ENCODE data around the gene ARHGEF11. TPM values are rescaled to one million over a fixed set of nuclear protein-coding genes. Genes with fewer than 3 reads are reported as not detected.

The ARHGEF11 gene
- total and polyA plus RNA-seq, 2 donors = 4.5 to 5.5 TPM

DNA sequence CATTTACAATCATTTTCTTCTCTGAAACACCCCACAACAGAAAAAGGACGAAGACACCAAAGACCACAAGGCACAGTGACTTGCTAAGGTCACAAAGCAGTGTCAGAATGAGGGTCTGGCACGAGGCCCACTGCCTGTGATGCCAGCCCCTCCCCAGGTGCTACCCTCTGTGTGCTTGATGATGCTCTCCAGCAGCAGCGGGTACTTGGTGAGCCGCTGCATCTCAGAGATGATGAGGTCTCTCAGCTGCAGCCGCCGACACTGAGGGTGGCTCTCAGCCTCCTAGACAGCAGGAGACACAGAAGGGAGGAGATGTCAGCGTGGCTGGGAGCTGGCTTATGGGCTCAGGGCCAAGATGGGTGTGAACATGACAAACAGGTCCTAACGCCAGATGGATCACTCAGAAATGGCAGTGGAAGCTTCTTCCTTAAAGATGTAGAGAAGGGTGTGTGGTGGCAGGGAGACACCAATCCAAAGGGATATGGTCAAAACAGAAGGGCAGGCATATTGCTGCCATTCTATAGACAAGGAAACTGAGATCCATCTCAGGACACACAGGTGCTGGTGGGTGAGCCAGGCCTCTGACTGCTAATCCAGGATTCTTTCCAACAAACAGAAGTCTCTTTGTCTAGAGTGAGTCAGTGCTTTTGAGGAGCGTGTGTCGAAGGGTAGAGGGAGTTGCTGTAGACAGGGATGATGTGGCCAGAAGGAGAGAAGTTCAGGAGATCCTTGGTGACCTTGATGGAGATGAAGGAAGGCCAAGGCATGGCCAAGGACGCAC lies 99.5 kb downstream of the ARHGEF11 start:
- 91% methylated on average over 11 of the region's 11 CpGs for WGBS
- H3K27me3 ChIP-seq (ENCODE audit: control insufficient read depth in 2 of 2, insufficient read depth in 1 of 2, low read length in 1 of 2) = no peaks in the 10 kb centered on the region

DNA sequence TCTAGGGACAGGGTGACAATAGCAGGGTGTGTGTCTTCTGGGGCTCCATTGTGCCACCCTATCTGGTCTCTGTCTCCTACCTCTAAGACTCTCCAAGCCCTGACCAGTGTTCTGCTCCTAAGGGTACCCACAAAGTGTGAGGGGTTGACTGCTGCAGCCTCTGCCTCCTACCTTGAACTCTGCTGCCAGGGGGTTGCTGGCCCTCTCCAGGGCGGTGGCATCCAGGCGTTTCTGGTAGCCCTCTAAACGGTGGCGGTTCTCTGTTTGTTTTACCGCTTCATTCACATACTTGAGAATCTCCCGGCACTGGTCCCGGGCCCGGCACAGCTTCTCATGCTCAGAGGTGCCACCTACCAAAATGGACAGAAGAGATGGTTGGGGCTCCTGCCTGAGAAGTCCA lies 100.7 kb downstream of the ARHGEF11 start:
- WGBS = 96% methylated on average over 8 of the region's 8 CpGs
- DNase-seq (ENCODE audit: low read depth in 6 of 9, low spot score in 9 of 9) = no peak
- Histone ChIP-seq H3K27me3 (ENCODE audit: control insufficient read depth in 2 of 2, insufficient read depth in 1 of 2, low read length in 1 of 2) (no peaks in the 10 kb centered on the region), H3K4me1 (ENCODE audit: control insufficient read depth in 2 of 2, insufficient read depth in 2 of 2, low read length in 2 of 2) (no peaks in the 10 kb centered on the region), H3K36me3 (ENCODE audit: control insufficient read depth in 2 of 2, insufficient read depth in 2 of 2, low read length in 1 of 2) (peaks cover 0 to 2% of the 10 kb centered on the region in 2 donors), H3K9me3 (ENCODE audit: control insufficient read depth in 2 of 2, insufficient read depth in 1 of 2, low read length in 1 of 2) (no peaks in the 10 kb centered on the region), H3K4me3 (ENCODE audit: low read length in 2 of 2) (no peak overlapping the region), H3K27ac (ENCODE audit: low read depth in 1 of 2, low read length in 1 of 2) (no peak overlapping the region)

More for the DNA sequence above, 99.5 kb downstream of the ARHGEF11 start:
- DNase-seq (ENCODE audit: low read depth in 6 of 9, low spot score in 9 of 9) = no peak
- Histone ChIP-seq H3K27ac (ENCODE audit: low read depth in 1 of 2, low read length in 1 of 2) (no peak overlapping the region), H3K9me3 (ENCODE audit: control insufficient read depth in 2 of 2, insufficient read depth in 1 of 2, low read length in 1 of 2) (no peaks in the 10 kb centered on the region), H3K4me3 (ENCODE audit: low read length in 2 of 2) (no peak overlapping the region), H3K36me3 (ENCODE audit: control insufficient read depth in 2 of 2, insufficient read depth in 2 of 2, low read length in 1 of 2) (peaks cover 0 to 2% of the 10 kb centered on the region in 2 donors), H3K4me1 (ENCODE audit: control insufficient read depth in 2 of 2, insufficient read depth in 2 of 2, low read length in 2 of 2) (no peaks in the 10 kb centered on the region)

DNA sequence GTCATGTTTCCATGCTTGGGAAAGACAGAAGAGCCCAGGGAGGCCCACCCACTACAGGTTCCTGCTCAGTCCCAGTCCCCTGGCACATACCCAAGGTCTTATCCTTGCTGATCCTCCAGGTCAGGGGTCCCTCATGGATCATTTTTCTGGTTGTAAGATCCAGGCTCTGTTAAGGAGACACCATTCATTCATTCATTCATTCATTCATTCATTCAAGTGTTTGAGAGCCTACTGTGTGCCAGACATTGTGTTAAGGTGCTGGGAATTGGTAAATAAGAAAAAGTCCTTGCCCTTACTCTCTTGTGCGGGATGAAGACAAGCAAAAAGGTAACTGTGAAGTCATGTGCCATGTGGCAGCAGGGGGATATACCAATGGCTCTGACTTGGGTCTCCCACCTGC lies 101.3 kb downstream of the ARHGEF11 start:
- 98% methylated on average over 1 of the region's 1 CpG for WGBS
- Histone ChIP-seq H3K27me3 (ENCODE audit: control insufficient read depth in 2 of 2, insufficient read depth in 1 of 2, low read length in 1 of 2) (no peaks in the 10 kb centered on the region), H3K36me3 (ENCODE audit: control insufficient read depth in 2 of 2, insufficient read depth in 2 of 2, low read length in 1 of 2) (peaks cover 0 to 2% of the 10 kb centered on the region in 2 donors), H3K4me1 (ENCODE audit: control insufficient read depth in 2 of 2, insufficient read depth in 2 of 2, low read length in 2 of 2) (no peaks in the 10 kb centered on the region), H3K4me3 (ENCODE audit: low read length in 2 of 2) (no peak overlapping the region), H3K27ac (ENCODE audit: low read depth in 1 of 2, low read length in 1 of 2) (no peak overlapping the region), H3K9me3 (ENCODE audit: control insufficient read depth in 2 of 2, insufficient read depth in 1 of 2, low read length in 1 of 2) (no peaks in the 10 kb centered on the region)
- DNase-seq (ENCODE audit: low read depth in 6 of 9, low spot score in 9 of 9) = no peak

DNA sequence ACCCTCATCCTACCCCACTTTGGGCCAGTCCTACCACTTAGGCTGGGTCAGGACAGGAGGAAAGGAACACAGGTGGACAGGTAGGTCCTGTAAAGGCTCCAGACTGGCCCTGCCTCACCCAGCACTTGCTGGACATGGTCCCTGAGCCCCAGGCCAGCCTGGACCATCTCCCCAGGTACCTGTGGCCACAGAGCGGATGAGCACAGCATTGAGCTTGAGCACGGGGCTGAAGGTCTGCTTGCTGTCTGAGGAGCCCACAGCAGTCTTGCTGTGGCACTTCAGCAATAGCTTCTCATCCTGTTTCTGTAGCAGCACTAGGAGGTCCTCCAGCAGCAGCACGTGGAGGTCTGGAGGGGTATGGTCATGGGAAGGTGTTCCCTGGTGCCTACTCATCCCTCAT lies 101.8 kb downstream of the ARHGEF11 start:
- no peaks in the 10 kb centered on the region for H3K27me3 ChIP-seq (ENCODE audit: control insufficient read depth in 2 of 2, insufficient read depth in 1 of 2, low read length in 1 of 2)
- H3K4me1 ChIP-seq (ENCODE audit: control insufficient read depth in 2 of 2, insufficient read depth in 2 of 2, low read length in 2 of 2) = no peaks in the 10 kb centered on the region
- 92% methylated on average over 3 of the region's 3 CpGs for WGBS

DNA sequence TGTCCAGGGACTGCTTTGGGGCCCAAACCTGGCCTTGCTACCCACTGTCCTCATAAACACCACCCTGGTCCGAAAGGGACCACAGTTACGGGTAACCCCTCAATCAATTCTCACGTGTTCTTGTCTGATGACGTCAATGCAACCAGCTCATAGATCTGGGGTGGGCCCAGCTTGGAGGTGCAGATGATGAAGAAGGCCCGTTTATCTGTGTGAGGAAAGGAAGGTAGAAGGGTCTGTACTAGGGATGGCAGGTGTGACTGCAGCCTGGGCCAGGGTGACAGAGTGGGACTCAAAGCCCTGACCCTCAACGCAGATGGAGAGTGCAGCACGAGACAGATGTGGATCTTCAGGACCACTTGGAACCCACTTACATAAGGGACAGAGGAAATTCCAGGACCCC lies 103.0 kb downstream of the ARHGEF11 start:
- 97% methylated on average over 7 of the region's 7 CpGs for WGBS
- no peaks in the 10 kb centered on the region for H3K9me3 ChIP-seq (ENCODE audit: control insufficient read depth in 2 of 2, insufficient read depth in 1 of 2, low read length in 1 of 2)
- no peak overlapping the region for H3K4me3 ChIP-seq (ENCODE audit: low read length in 2 of 2)
- H3K27ac ChIP-seq (ENCODE audit: low read depth in 1 of 2, low read length in 1 of 2) = no peak overlapping the region
- no peaks in the 10 kb centered on the region for H3K4me1 ChIP-seq (ENCODE audit: control insufficient read depth in 2 of 2, insufficient read depth in 2 of 2, low read length in 2 of 2)
- no peak for DNase-seq (ENCODE audit: low read depth in 6 of 9, low spot score in 9 of 9)
- H3K27me3 ChIP-seq (ENCODE audit: control insufficient read depth in 2 of 2, insufficient read depth in 1 of 2, low read length in 1 of 2) = peaks cover 0 to 2% of the 10 kb centered on the region in 2 donors
- H3K36me3 ChIP-seq (ENCODE audit: control insufficient read depth in 2 of 2, insufficient read depth in 2 of 2, low read length in 1 of 2) = peaks cover 0 to 2% of the 10 kb centered on the region in 2 donors

More for the DNA sequence above, 101.8 kb downstream of the ARHGEF11 start:
- Histone ChIP-seq H3K4me3 (ENCODE audit: low read length in 2 of 2) (no peak overlapping the region), H3K27ac (ENCODE audit: low read depth in 1 of 2, low read length in 1 of 2) (no peak overlapping the region), H3K36me3 (ENCODE audit: control insufficient read depth in 2 of 2, insufficient read depth in 2 of 2, low read length in 1 of 2) (peaks cover 0 to 2% of the 10 kb centered on the region in 2 donors), H3K9me3 (ENCODE audit: control insufficient read depth in 2 of 2, insufficient read depth in 1 of 2, low read length in 1 of 2) (no peaks in the 10 kb centered on the region)
- DNase-seq (ENCODE audit: low read depth in 6 of 9, low spot score in 9 of 9) = no peak

DNA sequence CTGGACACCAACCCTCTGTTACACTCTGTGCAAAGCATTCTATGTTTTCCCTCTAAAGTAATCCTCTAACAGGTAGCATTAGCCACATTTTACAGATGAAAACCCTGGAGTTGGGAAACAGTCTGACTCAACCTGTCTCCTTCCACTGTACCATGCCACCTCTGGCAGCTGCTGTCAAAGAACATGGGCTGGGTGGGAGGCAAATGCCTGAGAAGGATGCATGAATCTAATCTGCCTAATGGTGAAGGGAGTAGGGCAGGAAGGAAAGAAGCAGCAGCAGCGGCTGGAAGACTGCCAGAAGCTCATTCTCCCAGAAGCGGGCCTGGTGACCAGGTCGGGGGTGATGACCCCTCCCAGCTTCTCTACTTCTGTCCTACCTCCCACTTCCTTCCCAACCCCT lies 103.4 kb downstream of the ARHGEF11 start:
- 85% methylated on average over 3 of the region's 3 CpGs for WGBS
- H3K4me3 ChIP-seq (ENCODE audit: low read length in 2 of 2) = no peak overlapping the region
- H3K9me3 ChIP-seq (ENCODE audit: control insufficient read depth in 2 of 2, insufficient read depth in 1 of 2, low read length in 1 of 2) = no peaks in the 10 kb centered on the region
- no peaks in the 10 kb centered on the region for H3K4me1 ChIP-seq (ENCODE audit: control insufficient read depth in 2 of 2, insufficient read depth in 2 of 2, low read length in 2 of 2)
- peaks cover 0 to 2% of the 10 kb centered on the region in 2 donors for H3K27me3 ChIP-seq (ENCODE audit: control insufficient read depth in 2 of 2, insufficient read depth in 1 of 2, low read length in 1 of 2)
- H3K27ac ChIP-seq (ENCODE audit: low read depth in 1 of 2, low read length in 1 of 2) = no peak overlapping the region
- no peak for DNase-seq (ENCODE audit: low read depth in 6 of 9, low spot score in 9 of 9)
- peaks cover 0 to 2% of the 10 kb centered on the region in 2 donors for H3K36me3 ChIP-seq (ENCODE audit: control insufficient read depth in 2 of 2, insufficient read depth in 2 of 2, low read length in 1 of 2)

DNA sequence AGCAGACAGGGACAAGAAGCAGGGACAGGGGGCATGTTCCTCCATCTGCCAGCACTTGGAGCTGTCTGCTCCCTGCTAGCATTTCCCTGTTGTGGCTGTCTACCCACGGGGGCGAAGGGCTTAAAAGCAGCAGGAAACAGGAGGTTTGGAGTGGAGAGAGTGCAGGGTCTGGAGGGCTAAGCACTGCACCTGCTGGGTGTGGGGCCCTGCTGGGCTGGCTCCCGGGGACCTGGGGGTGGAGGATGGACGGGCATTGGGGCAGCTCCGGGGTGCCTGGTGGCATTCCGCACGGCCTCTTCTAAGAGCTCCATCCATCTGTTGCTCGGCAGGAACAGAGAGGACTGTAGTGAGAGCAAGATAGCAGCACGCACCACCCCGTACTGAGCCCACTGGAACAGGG lies 103.9 kb downstream of the ARHGEF11 start:
- Histone ChIP-seq H3K27ac (ENCODE audit: low read depth in 1 of 2, low read length in 1 of 2) (no peak overlapping the region), H3K4me1 (ENCODE audit: control insufficient read depth in 2 of 2, insufficient read depth in 2 of 2, low read length in 2 of 2) (no peaks in the 10 kb centered on the region), H3K27me3 (ENCODE audit: control insufficient read depth in 2 of 2, insufficient read depth in 1 of 2, low read length in 1 of 2) (peaks cover 0 to 2% of the 10 kb centered on the region in 2 donors), H3K4me3 (ENCODE audit: low read length in 2 of 2) (no peak overlapping the region), H3K36me3 (ENCODE audit: control insufficient read depth in 2 of 2, insufficient read depth in 2 of 2, low read length in 1 of 2) (peaks cover 0 to 2% of the 10 kb centered on the region in 2 donors), H3K9me3 (ENCODE audit: control insufficient read depth in 2 of 2, insufficient read depth in 1 of 2, low read length in 1 of 2) (no peaks in the 10 kb centered on the region)
- no peak for DNase-seq (ENCODE audit: low read depth in 6 of 9, low spot score in 9 of 9)
- WGBS = 94% methylated on average over 10 of the region's 10 CpGs

DNA sequence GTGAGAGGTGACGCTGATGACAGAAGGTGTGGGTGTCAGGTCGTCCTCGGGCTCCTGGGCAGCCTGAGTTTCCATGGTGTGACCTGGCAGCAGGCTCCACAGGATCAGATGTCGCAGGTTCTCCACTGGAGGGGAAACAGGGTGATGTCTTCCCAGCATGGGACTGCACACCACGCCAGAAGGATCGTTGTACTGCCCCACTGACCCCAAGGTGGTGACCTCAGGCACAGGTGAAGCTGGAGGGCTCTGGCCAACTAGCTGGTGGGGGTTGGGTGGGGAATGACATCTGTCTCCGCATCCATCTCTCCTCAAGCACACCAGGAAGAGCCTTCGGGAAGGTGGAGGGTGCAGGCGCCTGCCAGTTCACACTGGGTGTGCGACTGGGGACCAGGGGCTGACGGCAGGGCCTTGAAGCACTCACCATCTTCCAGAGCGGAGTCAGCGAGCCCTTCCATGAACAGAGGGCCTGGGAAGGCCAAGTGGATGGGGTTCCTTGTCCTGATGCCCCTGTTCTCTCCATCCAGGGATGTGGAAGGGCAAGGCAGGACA lies 105.7 kb downstream of the ARHGEF11 start:
- no peak overlapping the region for H3K4me3 ChIP-seq (ENCODE audit: low read length in 2 of 2)
- no peak for DNase-seq (ENCODE audit: low read depth in 6 of 9, low spot score in 9 of 9)
- H3K27me3 ChIP-seq (ENCODE audit: control insufficient read depth in 2 of 2, insufficient read depth in 1 of 2, low read length in 1 of 2) = peaks cover 0 to 2% of the 10 kb centered on the region in 2 donors
- no peak overlapping the region for H3K27ac ChIP-seq (ENCODE audit: low read depth in 1 of 2, low read length in 1 of 2)
- no peaks in the 10 kb centered on the region for H3K9me3 ChIP-seq (ENCODE audit: control insufficient read depth in 2 of 2, insufficient read depth in 1 of 2, low read length in 1 of 2)
- 97% methylated on average over 13 of the region's 13 CpGs for WGBS
- H3K4me1 ChIP-seq (ENCODE audit: control insufficient read depth in 2 of 2, insufficient read depth in 2 of 2, low read length in 2 of 2) = no peaks in the 10 kb centered on the region
- peaks cover 0 to 2% of the 10 kb centered on the region in 2 donors for H3K36me3 ChIP-seq (ENCODE audit: control insufficient read depth in 2 of 2, insufficient read depth in 2 of 2, low read length in 1 of 2)

DNA sequence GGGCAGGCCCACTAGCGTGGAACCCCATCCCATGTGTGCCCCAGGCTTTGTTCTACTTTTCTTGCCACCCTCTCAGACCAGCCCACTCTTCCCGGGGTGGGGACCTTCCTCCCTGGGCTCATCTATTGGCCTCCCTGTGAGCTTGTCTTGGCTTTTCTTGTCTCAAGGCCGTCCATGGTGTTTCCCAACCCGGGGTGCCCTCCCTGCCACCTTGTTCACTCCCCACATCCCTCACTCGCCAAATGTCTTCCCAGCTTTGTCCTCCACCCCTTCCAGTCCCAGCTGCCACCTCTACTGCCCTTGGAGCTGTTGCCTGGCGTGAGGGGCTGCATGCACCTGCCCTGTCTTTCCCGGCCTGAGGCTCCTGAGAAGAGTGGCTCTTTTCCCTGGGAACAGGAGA lies 106.7 kb downstream of the ARHGEF11 start:
- no peak overlapping the region for H3K27ac ChIP-seq (ENCODE audit: low read depth in 1 of 2, low read length in 1 of 2)
- 90% methylated on average over 7 of the region's 7 CpGs for WGBS
- H3K4me3 ChIP-seq (ENCODE audit: low read length in 2 of 2) = no peak overlapping the region
- no peaks in the 10 kb centered on the region for H3K4me1 ChIP-seq (ENCODE audit: control insufficient read depth in 2 of 2, insufficient read depth in 2 of 2, low read length in 2 of 2)
- DNase-seq (ENCODE audit: low read depth in 6 of 9, low spot score in 9 of 9) = no peak
- H3K36me3 ChIP-seq (ENCODE audit: control insufficient read depth in 2 of 2, insufficient read depth in 2 of 2, low read length in 1 of 2) = peaks cover 0 to 2% of the 10 kb centered on the region in 2 donors
- no peaks in the 10 kb centered on the region for H3K9me3 ChIP-seq (ENCODE audit: control insufficient read depth in 2 of 2, insufficient read depth in 1 of 2, low read length in 1 of 2)
- H3K27me3 ChIP-seq (ENCODE audit: control insufficient read depth in 2 of 2, insufficient read depth in 1 of 2, low read length in 1 of 2) = peaks cover 0 to 2% of the 10 kb centered on the region in 2 donors
